ENCODE data around the gene GIT1. TPM values are rescaled to one million over a fixed set of nuclear protein-coding genes. Genes with fewer than 3 reads are reported as not detected.

The GIT1 gene
- 10 to 100 TPM; 24.1 to 29.7 (median 28.7) TPM for total RNA-seq (2021; fragmentation: NEBNext Ultra II Directional; extraction: Animal tissue kit (Norgen Biotek cat#: 25700))
- long read RNA-seq, partial matches to known transcripts, result 7 of 10 reads
- long read RNA-seq, other reads (novel, unspliced or antisense), result 3 of 10 reads

GRCh38 chr17:29589524-29590410 lies at the start of gene GIT1:
GIT1 (minus strand) TSS chr17:29589648; CDS start chr17:29589378, 270 bp downstream.
- peaks cover 52% of the 10 kb centered on the region for H3K4me1 Mint-ChIP-seq (ENCODE audit: low read depth)
- peak; percentile 41 for DNase-seq
- no peaks in the 10 kb centered on the region for H3K36me3 Mint-ChIP-seq (ENCODE audit: low read depth)
- peak; percentile 39; the same call in 1 of the 2 replicates for TF ChIP-seq CTCF (IDR thresholded peaks at IDR 0.05)
- H3K27ac Mint-ChIP-seq, result peak within 1 kb of the TSS; percentile 88
- H3K27me3 Mint-ChIP-seq (ENCODE audit: insufficient read depth), result peaks cover 3% of the 10 kb centered on the region; the same call in 1 of the 2 replicates
- peak within 1 kb of the TSS; percentile 96 for H3K4me3 Mint-ChIP-seq
- H3K9me3 Mint-ChIP-seq, result no peaks in the 10 kb centered on the region

- DNase-seq, result no peak
- Mint-ChIP-seq H3K36me3 (ENCODE audit: low read depth) (peaks cover 21% of the 10 kb centered on the region), H3K9me3 (no peaks in the 10 kb centered on the region)
Measured at GRCh38 chr17:29633886-29634285, 44.4 kb upstream of the GIT1 start.

GRCh38 chr17:29630630-29631193 lies 41.3 kb upstream of the GIT1 start:
- no peaks in the 10 kb centered on the region for H3K9me3 Mint-ChIP-seq
- no peak overlapping the region for H3K27ac Mint-ChIP-seq
- peaks cover 10% of the 10 kb centered on the region for H3K36me3 Mint-ChIP-seq (ENCODE audit: low read depth)

More at GRCh38 chr17:29633886-29634285, 44.4 kb upstream of the GIT1 start:
- no peak overlapping the region for H3K27ac Mint-ChIP-seq
- no peak for TF ChIP-seq CTCF (IDR thresholded peaks at IDR 0.05)
- H3K27me3 Mint-ChIP-seq (ENCODE audit: insufficient read depth), result peaks cover 2% of the 10 kb centered on the region; the same call in 1 of the 2 replicates
- peaks cover 5% of the 10 kb centered on the region for H3K4me1 Mint-ChIP-seq (ENCODE audit: low read depth)
- H3K4me3 Mint-ChIP-seq, result no peak overlapping the region

GRCh38 chr17:29629839-29630238 lies 40.4 kb upstream of the GIT1 start:
- Mint-ChIP-seq H3K36me3 (ENCODE audit: low read depth) (peaks cover 9% of the 10 kb centered on the region), H3K27ac (no peak overlapping the region), H3K9me3 (no peaks in the 10 kb centered on the region), H3K4me3 (no peak overlapping the region), H3K4me1 (ENCODE audit: low read depth) (peaks cover 12% of the 10 kb centered on the region), H3K27me3 (ENCODE audit: insufficient read depth) (no peaks in the 10 kb centered on the region; the same call in 1 of the 2 replicates)
- no peak for TF ChIP-seq CTCF (IDR thresholded peaks at IDR 0.05)
- DNase-seq, result no peak

More at GRCh38 chr17:29630630-29631193, 41.3 kb upstream of the GIT1 start:
- TF ChIP-seq CTCF (IDR thresholded peaks at IDR 0.05), result no peak
- H3K27me3 Mint-ChIP-seq (ENCODE audit: insufficient read depth), result no peaks in the 10 kb centered on the region; the same call in 1 of the 2 replicates
- H3K4me1 Mint-ChIP-seq (ENCODE audit: low read depth), result peaks cover 4% of the 10 kb centered on the region
- no peak overlapping the region for H3K4me3 Mint-ChIP-seq
- no peak for DNase-seq

- H3K27ac Mint-ChIP-seq, result no peak overlapping the region
- peaks cover 9% of the 10 kb centered on the region for H3K36me3 Mint-ChIP-seq (ENCODE audit: low read depth)
- H3K27me3 Mint-ChIP-seq (ENCODE audit: insufficient read depth), result no peaks in the 10 kb centered on the region; the same call in 1 of the 2 replicates
- H3K4me1 Mint-ChIP-seq (ENCODE audit: low read depth), result peaks cover 15% of the 10 kb centered on the region
- H3K9me3 Mint-ChIP-seq, result no peaks in the 10 kb centered on the region
- no peak overlapping the region for H3K4me3 Mint-ChIP-seq
- TF ChIP-seq CTCF (IDR thresholded peaks at IDR 0.05), result no peak
- no peak for DNase-seq
Measured at GRCh38 chr17:29628644-29629043, 39.2 kb upstream of the GIT1 start.
